ENCODE data around the gene ATP13A3. TPM values are rescaled to one million over a fixed set of nuclear protein-coding genes. Genes with fewer than 3 reads are reported as not detected.

The ATP13A3 gene
- total RNA-seq, 4 donors from 2014 or later: 23.6 to 129 (median 69.8) TPM

DNA sequence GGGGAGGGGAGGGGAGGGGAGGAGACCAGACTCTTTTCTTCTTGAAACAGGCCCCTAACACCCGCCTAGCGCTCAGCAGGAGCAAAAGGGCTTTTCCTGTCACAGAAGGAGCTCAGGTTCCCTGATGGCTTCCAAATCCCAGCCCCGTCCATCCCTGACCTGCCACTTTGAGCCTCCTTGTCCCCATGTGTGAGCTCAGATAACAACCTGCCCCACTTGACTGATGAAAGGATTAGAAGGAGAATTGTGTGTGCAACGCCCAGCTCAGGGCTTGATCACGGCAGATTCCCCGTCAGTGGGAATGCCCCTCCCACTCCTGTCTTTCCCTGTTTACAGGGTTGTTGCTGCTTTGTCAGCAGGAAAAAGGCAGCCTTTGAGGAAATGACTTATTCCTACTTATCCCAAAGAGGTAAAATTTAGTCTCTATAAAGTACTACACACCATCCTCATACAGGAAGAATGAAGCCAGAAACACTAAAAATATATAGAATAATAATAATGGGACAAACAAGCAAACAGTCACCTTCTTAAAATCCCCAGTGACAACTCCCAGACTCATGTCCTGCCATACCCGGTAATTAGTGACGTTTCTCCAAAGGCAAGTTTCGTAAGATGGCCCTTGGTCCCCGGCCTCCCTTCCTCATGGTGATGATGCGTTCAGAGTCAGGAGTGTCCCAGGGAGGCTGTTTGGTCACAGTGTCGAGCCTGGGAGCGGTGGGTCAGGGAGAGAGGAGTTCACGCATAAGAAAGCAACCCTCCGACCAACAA is 111.1 kb downstream of the ATP13A3 start:
- Histone ChIP-seq H3K36me3 (no peaks in the 10 kb centered on the region), H3K27me3 (no peaks in the 10 kb centered on the region), H3K9me3 (no peaks in the 10 kb centered on the region), H3K4me1 (no peaks in the 10 kb centered on the region), H3K4me3 (no peak overlapping the region), H3K27ac (no peak overlapping the region)
- intact Hi-C loops (cut with DNase I; ENCODE audit: low total_unique reads): no loop called here
- no peak for DNase-seq
- 56 to 82% methylated on average over 7 to 15 of the region's 15 CpGs for WGBS, 2 donors (ENCODE audit: low coverage in 1 of 2)
- in situ Hi-C loops (cut with MboI; ENCODE audit: low pct_ligation_motif_present in 1 of 4, low pct_unique_long_range_greater_than_20kb in 1 of 4, low sequenced_read_pairs in 3 of 4): no loop called here
- TF ChIP-seq CTCF (IDR thresholded peaks at IDR 0.05) (no peak), POLR2AphosphoS5 (IDR thresholded peaks at IDR 0.05) (no peak), EP300 (IDR thresholded peaks at IDR 0.05; ENCODE audit: low read depth) (no peak), POLR2A (IDR thresholded peaks at IDR 0.05) (no peak)

DNA sequence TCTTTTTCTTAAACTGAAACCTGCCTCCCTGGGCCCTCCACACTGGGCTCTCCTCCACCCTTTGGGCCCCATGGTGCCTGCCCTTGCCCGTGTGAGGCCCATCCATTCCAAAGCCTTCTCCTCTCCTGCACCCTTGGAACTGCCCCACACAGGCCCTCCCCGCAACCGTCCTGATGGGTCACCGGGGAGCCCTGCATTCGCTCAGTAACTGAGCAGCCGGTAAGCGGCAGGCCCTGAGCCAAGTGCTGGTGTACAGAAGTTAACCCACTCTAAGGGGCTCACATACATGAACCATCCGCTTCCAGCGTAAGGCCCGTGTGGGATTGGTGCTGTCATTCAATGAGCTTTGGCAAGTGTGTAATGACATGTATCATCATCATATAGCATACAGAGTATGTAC is 111.9 kb downstream of the ATP13A3 start:
- in situ Hi-C loops (cut with MboI; ENCODE audit: low pct_ligation_motif_present in 1 of 4, low pct_unique_long_range_greater_than_20kb in 1 of 4, low sequenced_read_pairs in 3 of 4) (no loop called here), intact Hi-C loops (cut with DNase I; ENCODE audit: low total_unique reads) (no loop called here)
- Histone ChIP-seq H3K4me1 (no peaks in the 10 kb centered on the region), H3K27me3 (peaks cover 4% of the 10 kb centered on the region), H3K27ac (no peak overlapping the region), H3K9me3 (no peaks in the 10 kb centered on the region), H3K36me3 (no peaks in the 10 kb centered on the region), H3K4me3 (no peak overlapping the region)
- TF ChIP-seq EP300 (IDR thresholded peaks at IDR 0.05; ENCODE audit: low read depth) (no peak), POLR2A (IDR thresholded peaks at IDR 0.05) (no peak), CTCF (IDR thresholded peaks at IDR 0.05) (no peak), POLR2AphosphoS5 (IDR thresholded peaks at IDR 0.05) (no peak)
- no peak for DNase-seq
- WGBS, 2 donors (ENCODE audit: low coverage in 1 of 2): 73 to 76% methylated on average over 3 to 10 of the region's 10 CpGs

DNA sequence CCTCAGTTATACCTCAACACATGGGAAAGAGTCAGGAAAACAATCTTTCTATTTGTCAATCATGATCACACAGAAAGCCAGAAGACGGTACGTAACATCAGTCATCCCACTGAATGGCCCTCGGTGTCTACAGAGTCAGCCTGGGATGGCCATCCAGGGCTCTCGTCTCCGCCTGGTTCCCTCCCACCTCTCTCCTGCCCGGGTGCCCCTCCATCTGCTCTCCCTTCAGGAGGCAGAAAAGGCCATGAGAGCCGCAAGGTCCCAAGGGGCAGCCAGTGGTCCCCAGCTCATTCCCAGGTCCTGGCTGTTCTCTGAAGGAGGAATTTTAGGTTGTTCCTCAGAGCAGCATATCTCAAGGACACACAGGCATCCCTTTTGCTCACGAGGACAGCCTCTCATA is 112.9 kb downstream of the ATP13A3 start:
- peaks cover 15% of the 10 kb centered on the region for H3K27me3 ChIP-seq
- intact Hi-C loops (cut with DNase I; ENCODE audit: low total_unique reads) (no loop called here), in situ Hi-C loops (cut with MboI; ENCODE audit: low pct_ligation_motif_present in 1 of 4, low pct_unique_long_range_greater_than_20kb in 1 of 4, low sequenced_read_pairs in 3 of 4) (no loop called here)
- H3K9me3 ChIP-seq: no peaks in the 10 kb centered on the region
- H3K4me3 ChIP-seq: no peak overlapping the region
- H3K4me1 ChIP-seq: peaks cover 0 to 2% (median 0%) of the 10 kb centered on the region in 4 donors
- TF ChIP-seq EP300 (IDR thresholded peaks at IDR 0.05; ENCODE audit: low read depth) (no peak), POLR2AphosphoS5 (IDR thresholded peaks at IDR 0.05) (no peak), POLR2A (IDR thresholded peaks at IDR 0.05) (no peak), CTCF (IDR thresholded peaks at IDR 0.05) (no peak)
- H3K36me3 ChIP-seq: no peaks in the 10 kb centered on the region
- H3K27ac ChIP-seq: no peak overlapping the region
- DNase-seq: no peak
- WGBS, 2 donors (ENCODE audit: low coverage in 1 of 2): 77 to 92% methylated on average over 4 to 8 of the region's 8 CpGs

DNA sequence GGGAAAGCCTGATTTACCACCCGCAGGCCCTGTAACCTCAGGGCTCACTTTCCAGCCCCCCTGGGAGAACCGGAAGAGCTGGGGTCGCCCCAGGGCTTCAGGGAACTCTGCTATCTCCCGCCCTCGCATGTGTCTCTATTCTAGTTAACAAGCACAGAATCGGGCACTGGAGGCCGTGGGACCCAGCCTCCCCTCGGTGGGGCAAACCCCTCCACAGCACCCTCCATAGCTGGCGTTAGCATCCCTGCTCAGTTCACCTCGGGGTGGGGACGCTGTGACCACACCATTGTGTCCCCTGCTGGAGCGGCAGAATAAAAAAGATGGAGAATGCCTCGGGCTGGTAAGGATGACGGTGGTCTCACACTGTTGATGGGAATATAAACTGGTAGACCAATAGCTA is 113.8 kb downstream of the ATP13A3 start:
- Histone ChIP-seq H3K4me1 (peaks cover 0 to 2% (median 0%) of the 10 kb centered on the region in 4 donors), H3K27ac (no peak overlapping the region), H3K9me3 (no peaks in the 10 kb centered on the region), H3K36me3 (no peaks in the 10 kb centered on the region), H3K4me3 (no peak overlapping the region), H3K27me3 (peaks cover 17% of the 10 kb centered on the region)
- WGBS, 2 donors (ENCODE audit: low coverage in 1 of 2): 84 to 100% methylated on average over 5 to 13 of the region's 14 CpGs
- TF ChIP-seq CTCF (IDR thresholded peaks at IDR 0.05) (no peak), POLR2AphosphoS5 (IDR thresholded peaks at IDR 0.05) (no peak), EP300 (IDR thresholded peaks at IDR 0.05; ENCODE audit: low read depth) (no peak), POLR2A (IDR thresholded peaks at IDR 0.05) (no peak)
- no peak for DNase-seq
- intact Hi-C loops (cut with DNase I; ENCODE audit: low total_unique reads) (no loop called here), in situ Hi-C loops (cut with MboI; ENCODE audit: low pct_ligation_motif_present in 1 of 4, low pct_unique_long_range_greater_than_20kb in 1 of 4, low sequenced_read_pairs in 3 of 4) (no loop called here)

Data from transverse colon (tissue), 4 donors.